Sciatic nerve (tissue), 2 donors: ENCODE measurements around the gene PRM2. TPM values are rescaled to one million over a fixed set of nuclear protein-coding genes. Genes with fewer than 3 reads are reported as not detected.
"Not testable (repeated sequence)": the region's sequence is repeated elsewhere in the genome, so short reads cannot be mapped to it uniquely, and the experiment has no call there.

Source experiments
- ATAC-seq: fragments of 200-7000 bp; cut with Tn5 transposase; one replicate; pipeline ENCODE4 v1.9.1; 2020; ENCODE audit warnings: mild to moderate bottlenecking, moderate library complexity
- DNase-seq: peaks from one replicate; pipeline ENCODE4 v3.0.0-alpha.2; 2020; ENCODE audit warnings: low spot score
- intact Hi-C: fragments of 100-400 bp; cut with DNase I; formaldehyde crosslinking; loops from one replicate; pipeline ENCODE4 v1.14.2; 2022
- total RNA-seq: library from RNA; stranded (reverse); fragmentation: NEBNext Ultra II Directional; extraction: Animal tissue kit (Norgen Biotek cat#: 25700); gene quantifications from one replicate; pipeline ENCODE4 v1.2.1, GENCODE V29; 2021
- donor health status: DM: no; HTN: no; CAD: no.
- donor health status: DM: no; HTN: no; CAD: no.

The PRM2 gene
- total RNA-seq, 1 donor from 2014 or later = not detected

GRCh38 chr16:11308493-11309283, 32.4 kb upstream of the PRM2 start:
- no peak for ATAC-seq
- intact Hi-C loops = no loop called here
- no peak for DNase-seq

GRCh38 chr16:11307639-11308492, 31.6 kb upstream of the PRM2 start:
- no peak for ATAC-seq
- DNase-seq = no peak
- intact Hi-C loops = no loop called here

GRCh38 chr16:11306997-11307638, 30.8 kb upstream of the PRM2 start:
- no peak for ATAC-seq
- intact Hi-C loops = no loop called here
- no peak for DNase-seq

- no peak for ATAC-seq
- DNase-seq = no peak
- intact Hi-C loops = no loop called here
Measured at GRCh38 chr16:11306381-11306780, 30.1 kb upstream of the PRM2 start.

GRCh38 chr16:11303405-11304138, 27.3 kb upstream of the PRM2 start:
- no peak for ATAC-seq
- no peak for DNase-seq
- intact Hi-C loops = no loop called here

- intact Hi-C loops = no loop called here
- ATAC-seq (no peak), DNase-seq (no peak)
Measured at GRCh38 chr16:11302977-11303376, 26.7 kb upstream of the PRM2 start.

- ATAC-seq (no peak), DNase-seq (no peak)
- intact Hi-C loops = no loop called here
Measured at GRCh38 chr16:11301645-11302501, 25.6 kb upstream of the PRM2 start.

- DNase-seq (no peak), ATAC-seq (no peak)
- intact Hi-C loops = no loop called here
Measured at GRCh38 chr16:11300560-11300892, 24.2 kb upstream of the PRM2 start.

- intact Hi-C loops = no loop called here
- DNase-seq (no peak), ATAC-seq (no peak)
Measured at GRCh38 chr16:11299865-11300559, 23.7 kb upstream of the PRM2 start.

- ATAC-seq = not testable (repeated sequence)
Measured at GRCh38 chr16:11298950-11299547, 22.8 kb upstream of the PRM2 start.

GRCh38 chr16:11298143-11298900, 22.0 kb upstream of the PRM2 start:
- ATAC-seq (peak; percentile 8), DNase-seq (no peak)
- intact Hi-C loops = no loop called here

More at GRCh38 chr16:11298950-11299547, 22.8 kb upstream of the PRM2 start:
- intact Hi-C loops, DNase-seq: not testable (repeated sequence)

- peak; percentile 93 for ATAC-seq
- intact Hi-C loops = no loop called here
- DNase-seq = peak; percentile 79
Measured at GRCh38 chr16:11297492-11298142, 21.3 kb upstream of the PRM2 start.

GRCh38 chr16:11296706-11297491, 20.6 kb upstream of the PRM2 start:
- intact Hi-C loops = no loop called here
- peak; percentile 35 for ATAC-seq
- no peak for DNase-seq

- intact Hi-C loops = no loop called here
- no peak for DNase-seq
- no peak for ATAC-seq
Measured at GRCh38 chr16:11296351-11296705, 20.0 kb upstream of the PRM2 start.

- no peak for DNase-seq
- intact Hi-C loops = no loop called here
- no peak for ATAC-seq
Measured at GRCh38 chr16:11295672-11296071, 19.4 kb upstream of the PRM2 start.
